SK-N-SH treated with all-trans-retinoic acid at 6 μM for 48 hours (cell line): ENCODE results near the gene CDHR3.

Experiments used
- ARNTL ChIP-seq: fragments of 450-650 bp; formaldehyde crosslinking; IDR thresholded peaks from 2 replicates; pipeline ENCODE4 v1.5.0; 2020; ENCODE audit warnings: low read depth, mild to moderate bottlenecking, moderate library complexity, borderline replicate concordance
- GLIS3 ChIP-seq: fragments of 250-450 bp; sonication (Bioruptor Pico); IDR thresholded peaks from 2 replicates; pipeline ENCODE4 v1.5.0; 2020; ENCODE audit warnings: mild to moderate bottlenecking, moderate library complexity
- PATZ1 ChIP-seq: fragments of 250-450 bp; sonication (Bioruptor Pico); IDR thresholded peaks from 2 replicates; pipeline ENCODE4 v1.8.0; 2020; ENCODE audit warnings: mild to moderate bottlenecking, moderate library complexity, borderline replicate concordance
- PPARA ChIP-seq: fragments of 250-450 bp; sonication (Bioruptor Pico); IDR thresholded peaks from 2 replicates; pipeline ENCODE4 v1.5.0; 2020; ENCODE audit warnings: mild to moderate bottlenecking, borderline replicate concordance
- SNAI2 ChIP-seq: fragments of 250-450 bp; sonication (Bioruptor Pico); IDR thresholded peaks from 2 replicates; pipeline ENCODE4 v1.5.0; 2020; ENCODE audit warnings: mild to moderate bottlenecking, moderate library complexity
- TOX ChIP-seq: fragments of 250-450 bp; sonication (Bioruptor Pico); IDR thresholded peaks from 2 replicates; pipeline ENCODE4 v1.8.0; 2021; ENCODE audit warnings: mild to moderate bottlenecking, moderate library complexity, borderline replicate concordance
- ZFP3 ChIP-seq: fragments of 250-450 bp; sonication (Bioruptor Pico); IDR thresholded peaks from 2 replicates; pipeline ENCODE4 v1.5.0; 2020; ENCODE audit warnings: mild to moderate bottlenecking, moderate library complexity
- ZFP30 ChIP-seq: fragments of 450-650 bp; formaldehyde crosslinking; IDR thresholded peaks from 2 replicates; pipeline ENCODE4 v1.5.0; 2022; ENCODE audit warnings: mild to moderate bottlenecking, moderate library complexity
- ZNF565 ChIP-seq: fragments of 450-650 bp; formaldehyde crosslinking; conservative IDR thresholded peaks from 2 replicates; pipeline ENCODE4 v1.5.0; 2020; ENCODE audit warnings: low read depth, mild to moderate bottlenecking, moderate library complexity
- ZNF70 ChIP-seq: fragments of 450-650 bp; formaldehyde crosslinking; IDR thresholded peaks from 2 replicates; pipeline ENCODE4 v1.5.0; 2020; ENCODE audit warnings: mild to moderate bottlenecking, moderate library complexity
- ZNF8 ChIP-seq: fragments of 450-650 bp; formaldehyde crosslinking; IDR thresholded peaks from 2 replicates; pipeline ENCODE4 v1.5.0; 2020; ENCODE audit warnings: mild to moderate bottlenecking, moderate library complexity
- TF ChIP-seq, protein P1 (sequence below): fragments of 250-450 bp; sonication (Bioruptor Pico); IDR thresholded peaks from 2 replicates; pipeline ENCODE4 v1.5.1; 2020; ENCODE audit warnings: low read depth, mild to moderate bottlenecking, moderate library complexity

DNA sequence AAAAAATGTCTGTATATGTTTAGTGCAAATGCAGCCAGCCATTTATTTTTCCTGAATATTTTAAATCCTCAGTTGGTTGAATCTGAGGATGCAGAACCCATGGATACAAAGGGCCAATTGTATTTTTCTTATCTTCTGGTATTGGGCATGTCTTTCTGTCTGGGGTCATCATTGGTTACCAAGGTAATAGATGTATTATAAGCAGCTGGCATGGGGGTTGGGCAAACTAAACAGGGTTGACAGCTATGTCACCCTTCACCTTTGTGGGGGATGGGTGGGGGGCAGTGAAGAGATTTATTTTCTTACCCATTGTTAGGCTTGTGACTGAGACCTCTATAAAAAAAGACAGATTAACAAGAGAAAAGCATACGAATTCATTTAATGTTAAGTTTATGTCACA is 38.8 kb downstream of the CDHR3 start:
- TF ChIP-seq, protein P1, sequence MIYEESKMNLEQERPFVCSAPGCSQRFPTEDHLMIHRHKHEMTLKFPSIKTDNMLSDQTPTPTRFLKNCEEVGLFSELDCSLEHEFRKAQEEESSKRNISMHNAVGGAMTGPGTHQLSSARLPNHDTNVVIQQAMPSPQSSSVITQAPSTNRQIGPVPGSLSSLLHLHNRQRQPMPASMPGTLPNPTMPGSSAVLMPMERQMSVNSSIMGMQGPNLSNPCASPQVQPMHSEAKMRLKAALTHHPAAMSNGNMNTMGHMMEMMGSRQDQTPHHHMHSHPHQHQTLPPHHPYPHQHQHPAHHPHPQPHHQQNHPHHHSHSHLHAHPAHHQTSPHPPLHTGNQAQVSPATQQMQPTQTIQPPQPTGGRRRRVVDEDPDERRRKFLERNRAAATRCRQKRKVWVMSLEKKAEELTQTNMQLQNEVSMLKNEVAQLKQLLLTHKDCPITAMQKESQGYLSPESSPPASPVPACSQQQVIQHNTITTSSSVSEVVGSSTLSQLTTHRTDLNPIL = no peak
- TF ChIP-seq PATZ1 (CRISPR knock-in tag) (no peak), GLIS3 (CRISPR knock-in tag) (no peak), ZNF70 (CRISPR knock-in tag) (no peak), ZNF8 (CRISPR knock-in tag) (no peak), ARNTL (CRISPR knock-in tag) (no peak), PPARA (CRISPR knock-in tag) (no peak), TOX (no peak), SNAI2 (CRISPR knock-in tag) (no peak), ZFP3 (no peak), ZNF565 (CRISPR knock-in tag) (no peak), ZFP30 (CRISPR knock-in tag) (no peak)
